Panc1 (cell line): ENCODE results near the gene BTG4. TPM values are rescaled to one million over a fixed set of nuclear protein-coding genes. Genes with fewer than 3 reads are reported as not detected.

Experiments
- ATAC-seq: fragments of 200-7000 bp; cut with Tn5 transposase; 2 replicates; pipeline ENCODE4 v1.9.1; 2020; ENCODE audit warnings: mild to moderate bottlenecking, moderate library complexity
- BruUV-seq: library from RNA; stranded (reverse); fragments of 400-500 nt; replicated peaks from 2 replicates; lab custom pipeline; 2021; lab: Mats Ljungman, UMichigan
- CTCF ChIA-PET: fragments of 300-600 bp; sonication (Branson Sonifier 250); formaldehyde crosslinking; loops from one replicate; lab custom pipeline; 2022; ENCODE audit warnings: antibody characterized with exemption; lab: Charles Lee
- POLR2A ChIA-PET: fragments of 300-600 bp; sonication (Branson Sonifier 250); formaldehyde crosslinking; loops from one replicate; lab custom pipeline; 2022; ENCODE audit warnings: antibody characterized with exemption; lab: Charles Lee
- DNase-seq: peaks from one replicate; pipeline ENCODE4 v3.0.0-alpha.2; 2010; ENCODE audit warnings: low read depth, low spot score
- H3K27ac ChIP-seq: 2 replicates; pipeline ENCODE4 v1.5.1; 2011; ENCODE audit warnings: mild to moderate bottlenecking, low read length, inconsistent platforms
- H3K27me3 ChIP-seq: fragments of 200-500 bp; sonication (Bioruptor generic); 2 replicates; pipeline ENCODE4 v1.6.0; 2014; ENCODE audit warnings: low read length, inconsistent platforms; ENCODE audit not compliant: control insufficient read depth, insufficient read depth
- H3K36me3 ChIP-seq: fragments of 200-500 bp; sonication (Bioruptor generic); 2 replicates; pipeline ENCODE4 v1.5.1; 2014; ENCODE audit warnings: inconsistent platforms, mild to moderate bottlenecking, low read length, moderate library complexity; ENCODE audit not compliant: control insufficient read depth, insufficient read depth
- H3K4me1 ChIP-seq: 2 replicates; pipeline ENCODE4 v1.5.1; 2011; ENCODE audit warnings: inconsistent platforms, mild to moderate bottlenecking, low read length, moderate library complexity; ENCODE audit not compliant: control insufficient read depth, insufficient read depth
- H3K4me3 ChIP-seq, 2 experiments: 2 replicates each; pipeline ENCODE4 v1.5.1; 2011 to 2012; ENCODE audit warnings: low read depth in 2 of 2, low read length in 2 of 2, mild to moderate bottlenecking in 2 of 2, inconsistent platforms in 1 of 2, moderate library complexity in 1 of 2
- H3K9me3 ChIP-seq: fragments of 200-500 bp; sonication (Bioruptor generic); 2 replicates; pipeline ENCODE4 v1.5.1; 2014; ENCODE audit warnings: low read depth, mild to moderate bottlenecking, inconsistent platforms, low read length, moderate library complexity; ENCODE audit not compliant: control insufficient read depth, insufficient read depth
- CTCF ChIP-seq: fragments of 450-650 bp; IDR thresholded peaks from 2 replicates; pipeline ENCODE4 v1.5.1; 2017; ENCODE audit warnings: mild to moderate bottlenecking
- POLR2AphosphoS5 ChIP-seq: IDR thresholded peaks from 2 replicates; pipeline ENCODE4 v1.6.1; 2012; ENCODE audit warnings: mild to moderate bottlenecking, low read depth, low read length, moderate library complexity
- REST ChIP-seq, 2 experiments: IDR thresholded peaks; 2 replicates each; pipeline ENCODE4 v1.6.1; 2011 to 2012; ENCODE audit warnings: low read depth in 2 of 2, control low read depth in 1 of 2, low read length in 1 of 2, mild to moderate bottlenecking in 1 of 2, moderate library complexity in 1 of 2; ENCODE audit not compliant: insufficient read depth in 1 of 2
- SIN3A ChIP-seq: IDR thresholded peaks from 2 replicates; pipeline ENCODE4 v1.6.1; 2012; ENCODE audit warnings: low read depth, mild to moderate bottlenecking, low read length, moderate library complexity, borderline replicate concordance; ENCODE audit not compliant: insufficient read depth
- TCF7L2 ChIP-seq: IDR thresholded peaks from 2 replicates; pipeline ENCODE4 v1.6.1; 2011; ENCODE audit warnings: mild to moderate bottlenecking, low read depth, low read length, inconsistent platforms
- in situ Hi-C: cut with HindIII; loops from 2 replicates; pipeline ENCODE4 v1.10.0; 2016; ENCODE audit warnings: low sequenced_read_pairs, low pct_unique_long_range_greater_than_20kb
- intact Hi-C: fragments of 100-400 bp; cut with micrococcal nuclease; formaldehyde crosslinking; loops from one replicate; pipeline ENCODE4 v1.10.0; 2022; ENCODE audit not compliant: unreplicated experiment
- total RNA-seq: library from RNA; stranded (reverse); gene quantifications from one replicate; pipeline ENCODE4 v1.2.1, GENCODE V29; 2021; ENCODE audit not compliant: unreplicated experiment

Gene BTG4
- total RNA-seq, 1 experiment from 2014 or later = not detected

- no peak overlapping the region for H3K27ac ChIP-seq
- CTCF ChIA-PET = no interaction called here
- no peaks in the 10 kb centered on the region for H3K9me3 ChIP-seq
- no peak for DNase-seq
- no peak overlapping the region for H3K4me3 ChIP-seq
- no peak for ATAC-seq
- BruUV-seq = no TSS peak
- intact Hi-C loops (no loop called here), in situ Hi-C loops (no loop called here)
- no peaks in the 10 kb centered on the region for H3K36me3 ChIP-seq
- H3K4me1 ChIP-seq = no peaks in the 10 kb centered on the region
- POLR2A ChIA-PET = no interaction called here
- H3K27me3 ChIP-seq = peaks cover 11% of the 10 kb centered on the region
- no peak for TF ChIP-seq REST (IDR thresholded peaks at IDR 0.05; ENCODE audit: insufficient read depth in 1 of 2, low read depth in 2 of 2, low read length in 1 of 2)
- TF ChIP-seq TCF7L2 = no peak
- no peak for TF ChIP-seq POLR2AphosphoS5
- TF ChIP-seq SIN3A = no peak
- no peak for TF ChIP-seq CTCF
These were observed 1.9 kb downstream of the BTG4 start for GRCh38 chr11:111510311-111510710.

GRCh38 chr11:111502611-111503010 lies 9.6 kb downstream of the BTG4 start:
- intact Hi-C loops (no loop called here), in situ Hi-C loops (no loop called here)
- ChIA-PET CTCF (no interaction called here), POLR2A (no interaction called here)
- H3K4me3 ChIP-seq = no peak overlapping the region
- peaks cover 20% of the 10 kb centered on the region; the same call in 1 of the 2 replicates for H3K27me3 ChIP-seq
- no peaks in the 10 kb centered on the region for H3K36me3 ChIP-seq
- H3K27ac ChIP-seq = no peak overlapping the region
- BruUV-seq = no TSS peak
- TF ChIP-seq CTCF (no peak), SIN3A (no peak), TCF7L2 (no peak), POLR2AphosphoS5 (no peak), REST (IDR thresholded peaks at IDR 0.05; ENCODE audit: insufficient read depth in 1 of 2, low read depth in 2 of 2, low read length in 1 of 2) (no peak)
- no peak for ATAC-seq
- DNase-seq = no peak
- H3K9me3 ChIP-seq = no peaks in the 10 kb centered on the region
- H3K4me1 ChIP-seq = no peaks in the 10 kb centered on the region
